LNCaP clone FGC (cell line): Measurements from ENCODE around the gene GABRB3.

Experiments
- DNase-seq: peaks from one replicate; pipeline ENCODE4 v3.0.0-alpha.2; 2011; ENCODE audit warnings: low read depth
- H3K4me3 ChIP-seq: 2 replicates; pipeline ENCODE4 v1.5.1; 2011; ENCODE audit warnings: mild to moderate bottlenecking, low read depth, low read length, control low read depth
- CTCF ChIP-seq: IDR thresholded peaks from 2 replicates; pipeline ENCODE4 v1.5.1; 2012; ENCODE audit warnings: mild to moderate bottlenecking; ENCODE audit not compliant: control insufficient read depth, insufficient read depth; ENCODE audit errors: extremely low read depth

GABRB3 gene

GRCh38 chr15:26772154-26773066, at the start of gene GABRB3:
Gene GABRB3, minus strand, starts transcription at chr15:26773066.
- peak within 1 kb of the TSS; percentile 23 for H3K4me3 ChIP-seq
- no peak for DNase-seq
- no peak for TF ChIP-seq CTCF

GRCh38 chr15:26807517-26808427, 34.9 kb upstream of the GABRB3 start:
- no peak for TF ChIP-seq CTCF
- no peak for DNase-seq
- H3K4me3 ChIP-seq: no peak overlapping the region

GRCh38 chr15:26806574-26806973, 33.7 kb upstream of the GABRB3 start:
- no peak for DNase-seq
- H3K4me3 ChIP-seq: no peak overlapping the region
- TF ChIP-seq CTCF: no peak

GRCh38 chr15:26806151-26806550, 33.3 kb upstream of the GABRB3 start:
- no peak overlapping the region for H3K4me3 ChIP-seq
- no peak for DNase-seq
- no peak for TF ChIP-seq CTCF

GRCh38 chr15:26805470-26805869, 32.6 kb upstream of the GABRB3 start:
- TF ChIP-seq CTCF: no peak
- no peak for DNase-seq
- H3K4me3 ChIP-seq: no peak overlapping the region

GRCh38 chr15:26804063-26804804, 31.4 kb upstream of the GABRB3 start:
- no peak for TF ChIP-seq CTCF
- H3K4me3 ChIP-seq: no peak overlapping the region
- no peak for DNase-seq
